Measurements from ENCODE around the gene ZNF784.

Gene ZNF784

GRCh38 chr19:55622242-55622969 lies 2.0 kb downstream of the ZNF784 start:
- no peak overlapping the region for H2AFZ ChIP-seq (ENCODE audit: low read length)
- H3K9me2 ChIP-seq (replicated peaks; ENCODE audit: insufficient read depth, low read length), result no peaks in the 10 kb centered on the region
- H4K20me1 ChIP-seq (ENCODE audit: insufficient read depth, low read length), result no peaks in the 10 kb centered on the region
- no peak overlapping the region for H3K9ac ChIP-seq (ENCODE audit: low read length)
- no peak for TF ChIP-seq EZH2phosphoT487 (IDR thresholded peaks at IDR 0.05; ENCODE audit: low read length)
- TF ChIP-seq CTCF (IDR thresholded peaks at IDR 0.05; ENCODE audit: low read length), result no peak
- TF ChIP-seq EZH2 (optimal IDR thresholded peaks at IDR 0.05; ENCODE audit: low read depth, low read length), result no peak
- H3K79me2 ChIP-seq (ENCODE audit: low read length), result no peaks in the 10 kb centered on the region; the same call in 1 of the 2 replicates
- DNase-seq, result no peak
- H3K4me3 ChIP-seq (ENCODE audit: low read length), result no peak overlapping the region
- H3K4me2 ChIP-seq (ENCODE audit: low read depth, low read length), result no peak overlapping the region
- no peaks in the 10 kb centered on the region for H3K36me3 ChIP-seq (replicated peaks; ENCODE audit: insufficient read depth, low read length)
- H3F3A ChIP-seq (ENCODE audit: insufficient read depth, low read length), result 0 out of 2 replicates have a peak, but pooled peaks cover 9% of the 10 kb centered on the region
- H3K4me1 ChIP-seq (ENCODE audit: low read length), result no peaks in the 10 kb centered on the region
- H3K9me3 ChIP-seq (replicated peaks; ENCODE audit: insufficient read depth, low read length), result no peaks in the 10 kb centered on the region
- peaks cover 8% of the 10 kb centered on the region; the same call in 1 of the 2 replicates for H3K27me3 ChIP-seq (replicated peaks; ENCODE audit: insufficient read depth, low read length)
- no peak overlapping the region for H3K27ac ChIP-seq (ENCODE audit: low read length)

GRCh38 chr19:55621673-55622231 lies 2.6 kb downstream of the ZNF784 start:
- H3K27me3 ChIP-seq (replicated peaks; ENCODE audit: insufficient read depth, low read length), result peaks cover 5% of the 10 kb centered on the region; the same call in 1 of the 2 replicates
- no peaks in the 10 kb centered on the region; the same call in 1 of the 2 replicates for H3K79me2 ChIP-seq (ENCODE audit: low read length)
- TF ChIP-seq EZH2 (optimal IDR thresholded peaks at IDR 0.05; ENCODE audit: low read depth, low read length), result no peak
- TF ChIP-seq CTCF (IDR thresholded peaks at IDR 0.05; ENCODE audit: low read length), result no peak
- TF ChIP-seq EZH2phosphoT487 (IDR thresholded peaks at IDR 0.05; ENCODE audit: low read length), result no peak
- no peak overlapping the region for H2AFZ ChIP-seq (ENCODE audit: low read length)
- H3K9ac ChIP-seq (ENCODE audit: low read length), result no peak overlapping the region
- 0 out of 2 replicates have a peak, but pooled peaks cover 9% of the 10 kb centered on the region for H3F3A ChIP-seq (ENCODE audit: insufficient read depth, low read length)
- no peaks in the 10 kb centered on the region for H3K9me3 ChIP-seq (replicated peaks; ENCODE audit: insufficient read depth, low read length)
- H3K27ac ChIP-seq (ENCODE audit: low read length), result no peak overlapping the region
- no peaks in the 10 kb centered on the region for H4K20me1 ChIP-seq (ENCODE audit: insufficient read depth, low read length)
- no peaks in the 10 kb centered on the region for H3K4me1 ChIP-seq (ENCODE audit: low read length)
- no peak overlapping the region for H3K4me2 ChIP-seq (ENCODE audit: low read depth, low read length)
- no peak for DNase-seq
- H3K36me3 ChIP-seq (replicated peaks; ENCODE audit: insufficient read depth, low read length), result no peaks in the 10 kb centered on the region
- H3K4me3 ChIP-seq (ENCODE audit: low read length), result no peak overlapping the region
- H3K9me2 ChIP-seq (replicated peaks; ENCODE audit: insufficient read depth, low read length), result no peaks in the 10 kb centered on the region

GRCh38 chr19:55621205-55621672 lies 3.1 kb downstream of the ZNF784 start:
- Histone ChIP-seq H3K4me2 (ENCODE audit: low read depth, low read length) (no peak overlapping the region), H3K9me3 (replicated peaks; ENCODE audit: insufficient read depth, low read length) (no peaks in the 10 kb centered on the region), H3K27ac (ENCODE audit: low read length) (no peak overlapping the region), H3F3A (ENCODE audit: insufficient read depth, low read length) (0 out of 2 replicates have a peak, but pooled peaks cover 9% of the 10 kb centered on the region), H4K20me1 (ENCODE audit: insufficient read depth, low read length) (no peaks in the 10 kb centered on the region), H3K4me1 (ENCODE audit: low read length) (no peaks in the 10 kb centered on the region), H3K9ac (ENCODE audit: low read length) (no peak overlapping the region), H3K27me3 (replicated peaks; ENCODE audit: insufficient read depth, low read length) (no peaks in the 10 kb centered on the region), H2AFZ (ENCODE audit: low read length) (no peak overlapping the region), H3K9me2 (replicated peaks; ENCODE audit: insufficient read depth, low read length) (no peaks in the 10 kb centered on the region), H3K4me3 (ENCODE audit: low read length) (no peak overlapping the region), H3K79me2 (ENCODE audit: low read length) (no peaks in the 10 kb centered on the region; the same call in 1 of the 2 replicates), H3K36me3 (replicated peaks; ENCODE audit: insufficient read depth, low read length) (no peaks in the 10 kb centered on the region)
- TF ChIP-seq EZH2phosphoT487 (IDR thresholded peaks at IDR 0.05; ENCODE audit: low read length), result no peak
- no peak for TF ChIP-seq CTCF (IDR thresholded peaks at IDR 0.05; ENCODE audit: low read length)
- no peak for TF ChIP-seq EZH2 (optimal IDR thresholded peaks at IDR 0.05; ENCODE audit: low read depth, low read length)
- no peak for DNase-seq
